Breast epithelium (tissue), 4 donors: ENCODE results near the gene GNL1. TPM values are rescaled to one million over a fixed set of nuclear protein-coding genes. Genes with fewer than 3 reads are reported as not detected.

ENCODE experiments used
- DNase-seq, 2 donors: peaks; one replicate each; pipeline ENCODE4 v3.0.0-alpha.2; 2019; ENCODE audit warnings: low spot score in 2 of 2
- H3K27ac ChIP-seq, 2 donors: fragments of 200-600 bp; sonication (generic) in 1 of 2; one replicate each; pipeline ENCODE4 v1.5.1; 2016 to 2019; ENCODE audit warnings: mild to moderate bottlenecking in 1 of 2
- H3K27me3 ChIP-seq, 2 donors: fragments of 200-600 bp; sonication (generic) in 1 of 2; one replicate each; pipeline versions ENCODE4 v1.5.1 to v1.6.0; 2017 to 2019; ENCODE audit warnings: control low read depth in 1 of 2, mild to moderate bottlenecking in 1 of 2
- H3K36me3 ChIP-seq: fragments of 200-600 bp; one replicate; pipeline ENCODE4 v1.5.1; 2019
- H3K4me1 ChIP-seq, 2 donors: fragments of 200-600 bp; sonication (generic); one replicate each; pipeline ENCODE4 v1.5.1; 2016 to 2019; ENCODE audit warnings: control low read depth in 1 of 2
- H3K4me3 ChIP-seq, 3 donors: fragments of 200-600 bp; sonication (generic); 1 replicate in 2 of 3; 2 replicates in 1 of 3; pipeline ENCODE4 v1.5.1; 2016 to 2019; ENCODE audit warnings: mild to moderate bottlenecking in 3 of 3, moderate library complexity in 2 of 3
- H3K9me3 ChIP-seq, 2 donors: fragments of 200-600 bp; sonication (generic) in 1 of 2; one replicate each; pipeline ENCODE4 v1.5.1; 2016 to 2019; ENCODE audit warnings: control low read depth in 1 of 2
- POLR2A ChIP-seq: fragments of 450-650 bp; IDR thresholded peaks from one replicate; pipeline ENCODE4 v1.6.1; 2016; ENCODE audit warnings: antibody characterized with exemption, mild to moderate bottlenecking, moderate library complexity
- POLR2AphosphoS5 ChIP-seq, 3 donors: sonication (generic); formaldehyde crosslinking; IDR thresholded peaks; one replicate each; pipeline ENCODE4 v1.6.1; 2017; ENCODE audit warnings: antibody characterized with exemption in 3 of 3
- intact Hi-C: fragments of 100-400 bp; cut with DNase I; formaldehyde crosslinking; loops from one replicate; pipeline ENCODE4 v1.15.1; 2023; ENCODE audit warnings: low total_unique reads
- total RNA-seq, 3 donors: library from RNA; depleted of rRNA; stranded (reverse); fragments of >200 nt; gene quantifications; one replicate each; pipeline ENCODE4 v1.1.0, GENCODE V29; 2016
- TF ChIP-seq, protein P1 (sequence below), 3 donors: fragments of 450-650 bp; IDR thresholded peaks; one replicate each; pipeline ENCODE4 v1.5.1; 2016 to 2017; ENCODE audit warnings: antibody characterized with exemption in 3 of 3, mild to moderate bottlenecking in 3 of 3, moderate library complexity in 3 of 3

Gene GNL1, protein sequence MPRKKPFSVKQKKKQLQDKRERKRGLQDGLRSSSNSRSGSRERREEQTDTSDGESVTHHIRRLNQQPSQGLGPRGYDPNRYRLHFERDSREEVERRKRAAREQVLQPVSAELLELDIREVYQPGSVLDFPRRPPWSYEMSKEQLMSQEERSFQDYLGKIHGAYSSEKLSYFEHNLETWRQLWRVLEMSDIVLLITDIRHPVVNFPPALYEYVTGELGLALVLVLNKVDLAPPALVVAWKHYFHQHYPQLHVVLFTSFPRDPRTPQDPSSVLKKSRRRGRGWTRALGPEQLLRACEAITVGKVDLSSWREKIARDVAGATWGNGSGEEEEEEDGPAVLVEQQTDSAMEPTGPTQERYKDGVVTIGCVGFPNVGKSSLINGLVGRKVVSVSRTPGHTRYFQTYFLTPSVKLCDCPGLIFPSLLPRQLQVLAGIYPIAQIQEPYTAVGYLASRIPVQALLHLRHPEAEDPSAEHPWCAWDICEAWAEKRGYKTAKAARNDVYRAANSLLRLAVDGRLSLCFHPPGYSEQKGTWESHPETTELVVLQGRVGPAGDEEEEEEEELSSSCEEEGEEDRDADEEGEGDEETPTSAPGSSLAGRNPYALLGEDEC
- total RNA-seq, result 10 to 100 TPM; 39.7 to 51.2 (median 47.5) TPM

DNA sequence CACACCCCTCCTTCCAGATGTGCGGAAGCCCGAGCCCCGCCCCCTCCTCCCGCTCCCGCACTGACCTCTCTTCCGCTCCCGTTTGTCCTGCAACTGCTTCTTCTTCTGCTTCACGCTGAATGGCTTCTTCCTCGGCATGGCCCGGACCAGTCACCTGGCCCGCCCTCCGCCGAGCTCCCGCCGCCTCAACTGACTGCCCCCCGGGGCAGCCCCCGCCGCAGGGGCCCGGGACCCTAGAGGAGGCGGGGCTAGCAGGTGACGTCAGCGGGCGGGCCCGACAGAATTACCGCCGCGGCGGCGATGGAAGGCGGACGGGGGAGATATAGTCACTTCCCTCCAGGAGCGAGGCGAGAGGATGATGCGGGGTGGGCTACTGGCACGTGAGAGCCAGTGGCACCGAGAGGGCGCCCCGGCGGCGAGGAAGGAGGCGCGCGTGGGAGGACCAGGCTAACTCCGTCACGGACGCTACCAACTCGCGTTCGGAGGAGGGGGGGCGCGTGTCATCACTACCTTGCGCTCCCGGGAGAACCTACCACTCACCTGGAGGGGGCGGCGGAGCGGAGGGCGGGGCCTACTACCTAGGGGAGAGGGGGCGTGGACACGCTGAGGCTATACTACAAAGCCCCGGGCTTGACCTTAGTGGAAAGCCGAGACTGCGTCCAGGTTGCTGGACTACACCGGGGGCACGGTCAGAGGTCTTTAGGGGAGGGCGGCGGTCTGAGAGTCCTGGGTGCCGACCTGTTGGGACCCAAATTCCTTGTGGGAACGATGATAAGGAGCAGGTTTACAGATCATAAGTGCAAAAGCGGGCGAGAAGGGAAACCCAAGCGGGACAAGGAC, at the start of gene GNL1:
Gene GNL1, minus strand, starts transcription at position 424 of the 840 bp plus-strand sequence. Its CDS starts 286 bp downstream, at position 138.
- DNase-seq, result peak; percentile 98
- Histone ChIP-seq H3K9me3 (no peaks in the 10 kb centered on the region), H3K27ac (peak within 1 kb of the TSS; percentile 97 to 100), H3K27me3 (no peaks in the 10 kb centered on the region), H3K36me3 (peaks cover under 1% of the 10 kb centered on the region), H3K4me3 (peak within 1 kb of the TSS; percentile 72 to 98 (median 91)), H3K4me1 (peaks cover 4 to 15% of the 10 kb centered on the region in 2 donors)
- intact Hi-C loops, result loop anchor here (5.0 kb wide), 1 partner anchor 166 kb away; the partner anchor contains the start of gene TUBB
- no peak for TF ChIP-seq POLR2A
- TF ChIP-seq, protein P1, sequence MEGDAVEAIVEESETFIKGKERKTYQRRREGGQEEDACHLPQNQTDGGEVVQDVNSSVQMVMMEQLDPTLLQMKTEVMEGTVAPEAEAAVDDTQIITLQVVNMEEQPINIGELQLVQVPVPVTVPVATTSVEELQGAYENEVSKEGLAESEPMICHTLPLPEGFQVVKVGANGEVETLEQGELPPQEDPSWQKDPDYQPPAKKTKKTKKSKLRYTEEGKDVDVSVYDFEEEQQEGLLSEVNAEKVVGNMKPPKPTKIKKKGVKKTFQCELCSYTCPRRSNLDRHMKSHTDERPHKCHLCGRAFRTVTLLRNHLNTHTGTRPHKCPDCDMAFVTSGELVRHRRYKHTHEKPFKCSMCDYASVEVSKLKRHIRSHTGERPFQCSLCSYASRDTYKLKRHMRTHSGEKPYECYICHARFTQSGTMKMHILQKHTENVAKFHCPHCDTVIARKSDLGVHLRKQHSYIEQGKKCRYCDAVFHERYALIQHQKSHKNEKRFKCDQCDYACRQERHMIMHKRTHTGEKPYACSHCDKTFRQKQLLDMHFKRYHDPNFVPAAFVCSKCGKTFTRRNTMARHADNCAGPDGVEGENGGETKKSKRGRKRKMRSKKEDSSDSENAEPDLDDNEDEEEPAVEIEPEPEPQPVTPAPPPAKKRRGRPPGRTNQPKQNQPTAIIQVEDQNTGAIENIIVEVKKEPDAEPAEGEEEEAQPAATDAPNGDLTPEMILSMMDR (IDR thresholded peaks at IDR 0.05), result peak; percentile 10 to 33 (median 29)
- TF ChIP-seq POLR2AphosphoS5 (IDR thresholded peaks at IDR 0.05), result peak in 2 of 3 donors; percentile 91 to 93

GRCh38 chr6:30603961-30604360, 47.7 kb upstream of the GNL1 start:
- TF ChIP-seq, protein P1 (IDR thresholded peaks at IDR 0.05), result no peak
- TF ChIP-seq POLR2A, result no peak
- TF ChIP-seq POLR2AphosphoS5 (IDR thresholded peaks at IDR 0.05), result no peak
- Histone ChIP-seq H3K36me3 (peaks cover 28% of the 10 kb centered on the region), H3K27ac (no peak overlapping the region), H3K27me3 (no peaks in the 10 kb centered on the region), H3K4me3 (no peak overlapping the region), H3K4me1 (no peaks in the 10 kb centered on the region), H3K9me3 (no peaks in the 10 kb centered on the region)
- intact Hi-C loops, result no loop called here
- DNase-seq, result no peak

DNA sequence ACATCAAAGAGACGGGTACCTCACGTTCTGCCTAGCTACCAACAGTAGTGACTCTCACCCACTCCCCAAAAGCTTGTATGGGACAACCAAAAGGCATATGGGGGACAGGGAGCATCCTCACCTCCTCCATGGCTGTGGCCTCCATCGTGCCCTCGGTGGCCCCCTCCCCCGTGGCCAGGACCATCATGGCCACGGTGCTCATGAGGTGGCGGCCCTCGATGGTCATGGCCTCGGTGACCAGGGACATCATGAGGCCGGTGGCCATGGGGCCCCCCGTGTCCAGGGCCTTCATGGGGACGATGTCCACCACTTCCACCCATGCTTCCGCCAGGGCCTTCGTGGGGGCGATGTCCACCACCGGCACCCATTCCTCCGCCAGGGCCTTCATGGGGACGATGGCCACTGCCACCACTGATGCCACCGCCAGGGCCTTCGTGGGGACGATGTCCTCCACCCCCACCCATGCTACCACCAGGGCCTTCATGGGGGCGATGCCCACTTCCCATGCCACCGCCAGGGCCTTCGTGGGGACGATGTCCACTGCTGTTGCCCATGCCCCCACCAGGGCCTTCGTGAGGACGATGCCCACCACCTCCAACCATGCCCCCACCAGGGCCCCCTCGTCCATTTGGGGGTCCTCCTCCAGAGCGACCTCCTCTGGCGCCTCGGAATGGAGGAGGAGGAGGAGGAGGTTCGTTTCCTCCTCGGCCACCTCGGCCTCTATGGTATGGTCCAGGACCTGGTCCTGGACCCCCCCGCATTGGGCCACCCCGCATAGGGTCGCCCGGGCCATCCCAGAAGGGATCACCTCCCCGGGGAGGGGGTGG, 45.7 kb upstream of the GNL1 start:
- DNase-seq, result no peak
- TF ChIP-seq POLR2A (no peak), POLR2AphosphoS5 (IDR thresholded peaks at IDR 0.05) (no peak)
- TF ChIP-seq, protein P1 (IDR thresholded peaks at IDR 0.05), result no peak
- H3K27me3 ChIP-seq, result no peaks in the 10 kb centered on the region
- intact Hi-C loops, result no loop called here
- H3K27ac ChIP-seq, result no peak overlapping the region
- H3K4me3 ChIP-seq, result no peak overlapping the region
- H3K36me3 ChIP-seq, result peaks cover 28% of the 10 kb centered on the region
- H3K4me1 ChIP-seq, result no peaks in the 10 kb centered on the region
- no peaks in the 10 kb centered on the region for H3K9me3 ChIP-seq

- H3K4me1 ChIP-seq, result no peaks in the 10 kb centered on the region
- intact Hi-C loops, result no loop called here
- peaks cover 28% of the 10 kb centered on the region for H3K36me3 ChIP-seq
- no peak overlapping the region for H3K4me3 ChIP-seq
- H3K9me3 ChIP-seq, result no peaks in the 10 kb centered on the region
- TF ChIP-seq POLR2AphosphoS5 (IDR thresholded peaks at IDR 0.05), result no peak
- TF ChIP-seq POLR2A, result no peak
- TF ChIP-seq, protein P1 (IDR thresholded peaks at IDR 0.05), result no peak
- no peaks in the 10 kb centered on the region for H3K27me3 ChIP-seq
- no peak overlapping the region for H3K27ac ChIP-seq
- DNase-seq, result no peak
Observed at GRCh38 chr6:30601436-30601814, 45.1 kb upstream of the GNL1 start.
